PC-3 (cell line): ENCODE results near the gene MAML2.

ENCODE experiments used
- CTCF ChIP-seq: fragments of 300-600 bp; sonication (generic); conservative IDR thresholded peaks from 2 replicates; pipeline ENCODE4 v1.5.1; 2017; ENCODE audit warnings: antibody characterized with exemption, low read depth, mild to moderate bottlenecking, low read length
- EZH2 ChIP-seq: fragments of 300-600 bp; sonication (generic); IDR thresholded peaks from one replicate; pipeline ENCODE4 v1.6.1; 2017; ENCODE audit warnings: antibody characterized with exemption, mild to moderate bottlenecking, low read length; ENCODE audit not compliant: unreplicated experiment
- EZH2phosphoT487 ChIP-seq: fragments of 300-600 bp; sonication (generic); IDR thresholded peaks from 2 replicates; pipeline ENCODE4 v1.6.1; 2018; ENCODE audit warnings: mild to moderate bottlenecking, antibody characterized with exemption, low read length, borderline replicate concordance

DNA sequence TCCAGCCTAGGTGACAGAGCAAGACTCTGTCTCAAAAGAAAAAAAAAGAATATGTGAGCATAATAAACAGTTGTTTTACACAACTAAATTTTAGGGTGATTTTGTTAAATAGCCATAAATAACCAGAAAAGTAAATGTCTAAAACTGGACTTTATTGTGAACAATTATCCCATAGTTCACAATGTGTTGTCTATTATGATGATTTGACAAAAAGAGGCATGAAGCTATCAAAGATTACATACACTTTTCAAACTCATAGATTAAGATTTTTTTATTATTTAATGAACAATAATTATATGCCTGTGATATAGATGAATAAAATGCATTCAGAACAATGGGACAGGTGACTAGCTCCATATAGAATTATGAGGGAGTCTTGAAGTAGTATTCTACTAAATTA, 392.1 kb downstream of the MAML2 start:
- TF ChIP-seq CTCF (no peak), EZH2 (no peak), EZH2phosphoT487 (no peak)
